H1 (cell line): Measurements from ENCODE around the gene PRPF6. TPM values are rescaled to one million over a fixed set of nuclear protein-coding genes. Genes with fewer than 3 reads are reported as not detected.

ENCODE experiments used
- CTCF ChIA-PET: fragments of 300-600 bp; sonication (Branson Sonifier 250); formaldehyde crosslinking; loops from one replicate; lab custom pipeline; 2021; ENCODE audit not compliant: partially characterized antibody; lab: Charles Lee
- POLR2A ChIA-PET: fragments of 300-600 bp; sonication (Branson Sonifier 250); formaldehyde crosslinking; loops from one replicate; lab custom pipeline; 2021; ENCODE audit warnings: inconsistent platforms; ENCODE audit not compliant: partially characterized antibody; lab: Charles Lee
- DNase-seq, 2 experiments: peaks; one replicate each; pipeline versions ENCODE4 v3.0.0 to v3.0.0-alpha.2; 2010 to 2022; ENCODE audit warnings: low spot score in 2 of 2, low read depth in 1 of 2, mixed read lengths in 1 of 2
- FAIRE-seq: peaks from 2 replicates; lab custom pipeline; 2011; peaks lifted over from hg19 to GRCh38; lab: Jason Lieb, UNC
- H2AFZ ChIP-seq: 2 replicates; pipeline ENCODE4 v1.8.1; 2012; ENCODE audit warnings: low read length, inconsistent platforms
- H2AK5ac ChIP-seq: 2 replicates; pipeline ENCODE4 v1.6.1; 2013; ENCODE audit warnings: low read depth, low read length
- H2BK120ac ChIP-seq: replicated peaks from 2 replicates; pipeline ENCODE3; 2013; ENCODE audit warnings: low read depth, low read length, inconsistent platforms
- H2BK12ac ChIP-seq: 2 replicates; pipeline ENCODE4 v1.6.1; 2013; ENCODE audit warnings: low read depth, low read length
- H2BK15ac ChIP-seq: 2 replicates; pipeline ENCODE4 v1.6.1; 2013; ENCODE audit warnings: low read length
- H2BK20ac ChIP-seq: 2 replicates; pipeline ENCODE4 v1.6.1; 2013; ENCODE audit warnings: low read length
- H2BK5ac ChIP-seq: 2 replicates; pipeline ENCODE4 v1.6.1; 2013; ENCODE audit warnings: low read depth, low read length
- H3K14ac ChIP-seq: 2 replicates; pipeline ENCODE4 v1.6.1; 2013; ENCODE audit warnings: inconsistent platforms; ENCODE audit not compliant: insufficient read length
- H3K18ac ChIP-seq: 2 replicates; pipeline ENCODE4 v1.6.1; 2013; ENCODE audit warnings: low read length; ENCODE audit errors: extremely low read depth
- H3K23ac ChIP-seq: 2 replicates; pipeline ENCODE4 v1.6.1; 2013; ENCODE audit warnings: inconsistent platforms; ENCODE audit not compliant: insufficient read length
- H3K23me2 ChIP-seq: 2 replicates; pipeline ENCODE4 v1.6.1; 2013; ENCODE audit warnings: low read depth, low read length
- H3K27ac ChIP-seq: 2 replicates; pipeline ENCODE4 v1.6.1; 2011; ENCODE audit warnings: low read depth, low read length, inconsistent platforms
- H3K27me3 ChIP-seq, 4 experiments: replicated peaks in 1 of 4; 1 replicate in 1 of 4; 2 replicates in 3 of 4; pipeline versions ENCODE4 v1.6.1 to v1.8.1; 2011 to 2013; ENCODE audit warnings: low read length in 3 of 4, mild to moderate bottlenecking in 3 of 4, inconsistent platforms in 2 of 4, mixed read lengths in 2 of 4, moderate library complexity in 1 of 4; ENCODE audit not compliant: control insufficient read depth in 3 of 4, insufficient read depth in 3 of 4; ENCODE audit errors: extremely low read depth in 1 of 4
- H3K36me3 ChIP-seq, 4 experiments: 2 replicates each; pipeline versions ENCODE4 v1.6.1 to v1.8.1; 2011 to 2013; ENCODE audit warnings: mild to moderate bottlenecking in 4 of 4, low read length in 3 of 4, moderate library complexity in 2 of 4, control low read depth in 1 of 4, inconsistent platforms in 1 of 4; ENCODE audit not compliant: insufficient read depth in 4 of 4, control insufficient read depth in 2 of 4
- H3K4ac ChIP-seq: replicated peaks from 2 replicates; pipeline ENCODE3; 2013; ENCODE audit warnings: low read length, low read depth, mixed read lengths, inconsistent platforms; ENCODE audit not compliant: insufficient read length
- H3K4me1 ChIP-seq, 4 experiments: replicated peaks in 1 of 4; 1 replicate in 1 of 4; 2 replicates in 3 of 4; pipeline versions ENCODE4 v1.6.1 to v1.8.1; 2011 to 2013; ENCODE audit warnings: low read length in 3 of 4, inconsistent platforms in 2 of 4, mixed read lengths in 1 of 4; ENCODE audit not compliant: insufficient read depth in 4 of 4, control insufficient read depth in 3 of 4
- H3K4me2 ChIP-seq, 2 experiments: 2 replicates each; pipeline versions ENCODE4 v1.6.1 to v1.8.1; 2011 to 2013; ENCODE audit warnings: low read depth in 2 of 2, low read length in 2 of 2, control low read depth in 1 of 2, inconsistent platforms in 1 of 2, mild to moderate bottlenecking in 1 of 2; ENCODE audit not compliant: insufficient read depth in 1 of 2
- H3K4me3 ChIP-seq, 4 experiments: fragments of 200-600, 300-600 bp in 1 of 4; sonication (generic), shearing (Covaris generic), sonication (Bioruptor Twin) in 1 of 4; 2 replicates each; pipeline versions ENCODE4 v1.5.1 to v1.8.1; 2011 to 2016; ENCODE audit warnings: low read length in 4 of 4, low read depth in 3 of 4, control low read depth in 2 of 4, inconsistent platforms in 2 of 4, mild to moderate bottlenecking in 2 of 4, mixed read lengths in 1 of 4, moderate library complexity in 1 of 4; ENCODE audit not compliant: insufficient read depth in 2 of 4; ENCODE audit errors: extremely low read depth in 1 of 4
- H3K56ac ChIP-seq: replicated peaks from 2 replicates; pipeline ENCODE3; 2013; ENCODE audit warnings: low read depth, mild to moderate bottlenecking, mixed read lengths, low read length, inconsistent platforms; ENCODE audit not compliant: insufficient read length
- H3K79me1 ChIP-seq: 2 replicates; pipeline ENCODE4 v1.6.1; 2013; ENCODE audit warnings: low read depth, low read length, control low read depth
- H3K79me2 ChIP-seq, 2 experiments: 2 replicates each; pipeline versions ENCODE4 v1.6.1 to v1.8.1; 2012 to 2013; ENCODE audit warnings: low read length in 2 of 2, mild to moderate bottlenecking in 2 of 2, inconsistent platforms in 1 of 2; ENCODE audit not compliant: insufficient read depth in 2 of 2, control insufficient read depth in 1 of 2
- H3K9ac ChIP-seq, 4 experiments: replicated peaks in 1 of 4; 1 replicate in 1 of 4; 2 replicates in 3 of 4; pipeline versions ENCODE4 v1.6.1 to v1.8.1; 2011 to 2013; ENCODE audit warnings: low read depth in 3 of 4, low read length in 3 of 4, control low read depth in 2 of 4, mild to moderate bottlenecking in 2 of 4, moderate library complexity in 2 of 4, inconsistent platforms in 1 of 4; ENCODE audit errors: extremely low read depth in 1 of 4
- H3K9me3 ChIP-seq, 2 experiments: 2 replicates each; pipeline versions ENCODE4 v1.6.1 to v1.8.1; 2012 to 2013; ENCODE audit warnings: mild to moderate bottlenecking in 2 of 2, moderate library complexity in 2 of 2, control low read depth in 1 of 2, inconsistent platforms in 1 of 2, low read depth in 1 of 2, low read length in 1 of 2, mixed read lengths in 1 of 2; ENCODE audit not compliant: insufficient read depth in 2 of 2
- H4K20me1 ChIP-seq, 2 experiments: replicated peaks in 1 of 2; 2 replicates each; pipeline versions ENCODE3 to v1.8.1; 2011 to 2013; ENCODE audit warnings: inconsistent platforms in 2 of 2, low read length in 2 of 2, mild to moderate bottlenecking in 1 of 2; ENCODE audit not compliant: insufficient read depth in 2 of 2, control insufficient read depth in 1 of 2
- H4K5ac ChIP-seq: 2 replicates; pipeline ENCODE4 v1.6.1; 2013; ENCODE audit warnings: low read length, low read depth, mixed read lengths, inconsistent platforms; ENCODE audit not compliant: insufficient read length
- H4K8ac ChIP-seq: 2 replicates; pipeline ENCODE4 v1.8.0; 2013; ENCODE audit warnings: mild to moderate bottlenecking, moderate library complexity, low read length, inconsistent platforms; ENCODE audit not compliant: insufficient read depth; ENCODE audit errors: extremely low read depth
- H4K91ac ChIP-seq: replicated peaks from 2 replicates; pipeline ENCODE3; 2013; ENCODE audit warnings: low read length, mixed read lengths, inconsistent platforms; ENCODE audit not compliant: insufficient read length
- BRCA1 ChIP-seq: IDR thresholded peaks from 2 replicates; pipeline ENCODE4 v1.6.1; 2012; ENCODE audit warnings: low read depth, low read length, improper control_type of control experiment
- CBX5 ChIP-seq: fragments of 300-800, 300-1000 bp; sonication (generic); IDR thresholded peaks from 2 replicates; pipeline ENCODE4 v1.7.1; 2016; ENCODE audit warnings: antibody characterized with exemption, low read length, low read depth
- CREB1 ChIP-seq: IDR thresholded peaks from 2 replicates; pipeline ENCODE4 v1.6.1; 2012; ENCODE audit warnings: inconsistent platforms
- GTF2F1 ChIP-seq: IDR thresholded peaks from 2 replicates; pipeline ENCODE4 v1.6.1; 2012; ENCODE audit warnings: low read depth, low read length, improper control_type of control experiment, borderline replicate concordance
- KDM1A ChIP-seq: fragments of 200-600, 300-600 bp; sonication (generic); IDR thresholded peaks from 2 replicates; pipeline ENCODE4 v1.7.1; 2016; ENCODE audit warnings: mild to moderate bottlenecking, low read length, borderline replicate concordance
- NANOG ChIP-seq: IDR thresholded peaks from 2 replicates; pipeline ENCODE4 v1.6.1; 2011; ENCODE audit warnings: low read length, low read depth, mild to moderate bottlenecking, inconsistent platforms; ENCODE audit not compliant: insufficient read depth, poor library complexity, severe bottlenecking
- PHF8 ChIP-seq: fragments of 200-600 bp; sonication (generic); conservative IDR thresholded peaks from 2 replicates; pipeline ENCODE4 v1.7.1; 2012; ENCODE audit warnings: low read depth, mild to moderate bottlenecking, inconsistent platforms, low read length, moderate library complexity
- SAP30 ChIP-seq: fragments of 300-600 bp; sonication (generic); IDR thresholded peaks from 2 replicates; pipeline ENCODE4 v1.7.1; 2012; ENCODE audit warnings: low read length, moderate library complexity, mild to moderate bottlenecking, inconsistent platforms; ENCODE audit not compliant: insufficient read depth, insufficient replicate concordance
- YY1 ChIP-seq: IDR thresholded peaks from 2 replicates; pipeline ENCODE4 v1.6.1; 2011; ENCODE audit warnings: low read depth, mild to moderate bottlenecking, low read length
- WGBS, 2 experiments: shearing (Covaris generic) in 1 of 2; methylation state at CpG; one replicate each; pipeline versions ENCODE4 v1.1.6 to v1.1.7; 2013 to 2015; ENCODE audit warnings: low lambda C conversion rate in 2 of 2, mixed read lengths in 2 of 2, inconsistent platforms in 1 of 2, low coverage in 1 of 2, missing lambda C conversion rate in 1 of 2; ENCODE audit not compliant: insufficient replicate concordance in 2 of 2, insufficient coverage in 1 of 2, insufficient read length in 1 of 2; ENCODE audit errors: extremely low coverage in 1 of 2, missing lambda C conversion rate in 1 of 2; 5-methylcytosine and 5-hydroxymethylcytosine counted together
- polyA plus RNA-seq, 7 experiments: library from polyadenylated mRNA; depleted of rRNA in 3 of 7; stranded (reverse) in 5 of 7; unstranded in 2 of 7; fragments of >200 nt in 5 of 7; fragments of 200-250 nt in 2 of 7; gene quantifications; 1 replicate in 5 of 7; 2 replicates in 1 of 7; 4 replicates in 1 of 7; pipeline versions ENCODE4 v1.2.1 to v1.2.3, GENCODE V29; 2011 to 2013; ENCODE audit warnings: missing spikeins in 2 of 7, mixed read lengths in 2 of 7
- total RNA-seq: library from RNA; stranded (reverse); fragmentation: NEBNext Ultra II Directional; extraction: Animal tissue kit (Norgen Biotek cat#: 25700); gene quantifications from 2 replicates; pipeline ENCODE4 v1.2.1, GENCODE V29; 2021

PRPF6 gene
- total and polyA plus RNA-seq, 2 of the 8 experiments (the other 6 are each of a cell fraction or from before 2014, with no cell fraction given) = 27.9 to 76.9 TPM

DNA sequence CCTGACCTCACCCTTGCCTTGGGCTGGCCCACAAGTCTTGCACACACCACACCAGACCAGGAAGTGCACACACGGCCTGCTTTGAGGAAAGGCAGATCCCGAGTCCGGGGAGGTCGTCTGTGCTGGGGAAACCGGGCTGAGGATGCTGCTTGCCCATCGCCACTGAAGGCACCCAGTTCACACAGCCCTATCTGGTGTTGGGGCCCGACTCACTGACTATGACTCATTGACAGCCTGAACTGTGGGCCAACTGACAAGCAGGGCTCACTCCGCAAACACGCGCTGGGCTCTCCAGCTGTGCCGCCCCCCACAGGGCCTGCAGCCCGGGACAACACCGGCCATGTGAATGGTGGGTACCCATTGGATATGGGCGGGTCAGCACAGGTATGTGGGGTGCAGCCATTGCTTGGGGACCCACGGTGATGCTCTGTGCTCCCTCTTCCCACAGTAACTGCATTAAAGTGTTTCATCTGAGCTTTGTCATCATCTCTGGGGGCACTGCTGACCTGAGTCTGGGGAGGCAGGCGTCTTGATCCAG is 3.1 kb upstream of the PRPF6 start:
- Histone ChIP-seq H3K27ac (no peak overlapping the region), H3K4ac (no peak overlapping the region), H3K4me1 (peaks cover 4 to 28% (median 12%) of the 10 kb centered on the region in 4 experiments; a peak in 6 of 7 replicates), H3K4me2 (peak overlapping the region; percentile 62 to 92; a peak in 2 of 4 replicates), H3K14ac (no peak overlapping the region), H2BK120ac (no peak overlapping the region), H3K27me3 (peaks cover 0 to 9% (median 2%) of the 10 kb centered on the region in 4 experiments; a peak in 3 of 7 replicates), H3K23me2 (peaks cover 17% of the 10 kb centered on the region), H2BK5ac (no peak overlapping the region), H4K8ac (0 out of 2 replicates have a peak overlapping the region, but pooled peaks have one; percentile 45), H3K36me3 (no peaks in the 10 kb centered on the region), H3K79me2 (peaks cover 0 to 15% of the 10 kb centered on the region in 2 experiments; a peak in 3 of 4 replicates), H3K23ac (no peak overlapping the region), H4K91ac (no peak overlapping the region), H3K79me1 (peaks cover 4% of the 10 kb centered on the region; the same call in 1 of the 2 replicates), H3K18ac (no peak overlapping the region), H2BK15ac (peak overlapping the region; percentile 65; the same call in 1 of the 2 replicates), H3K4me3 (peak overlapping the region in 1 of 4 experiments; percentile 89; a peak in 1 of 8 replicates), H2BK20ac (no peak overlapping the region), H4K5ac (no peak overlapping the region), H2AK5ac (0 out of 2 replicates have a peak overlapping the region, but pooled peaks have one; percentile 56), H2BK12ac (0 out of 2 replicates have a peak overlapping the region, but pooled peaks have one; percentile 1), H3K9me3 (no peaks in the 10 kb centered on the region), H3K9ac (no peak overlapping the region), H3K56ac (no peak overlapping the region), H2AFZ (no peak overlapping the region), H4K20me1 (peaks cover 3 to 14% of the 10 kb centered on the region in 2 experiments)
- no peak for FAIRE-seq
- ChIA-PET CTCF (interaction anchor here (0.5 to 1.4 kb wide), 8 partner anchors 43 to 434 kb away, joined by 3 to 5 read pairs (median 3); no protein-coding TSS in a partner anchor), POLR2A (no interaction called here)
- TF ChIP-seq SAP30 = no peak
- no peak for TF ChIP-seq CREB1
- no peak for TF ChIP-seq GTF2F1
- TF ChIP-seq CBX5 = no peak
- TF ChIP-seq NANOG = no peak
- no peak for TF ChIP-seq PHF8
- no peak for TF ChIP-seq YY1
- TF ChIP-seq BRCA1 = no peak
- no peak for TF ChIP-seq KDM1A
- DNase-seq = no peak
- 86% methylated on average over 16 of the region's 16 CpGs; no CpG with 5 or more reads in 1 of the 2 experiments for WGBS, 2 experiments
